Adrenal gland (tissue), 5 donors: ENCODE measurements around the gene STX8.

ENCODE experiments used
- CTCF ChIP-seq, 6 experiments: fragments of 450-650 bp in 4 of 6; fragments of 200-600 bp in 2 of 6; sonication (generic) in 1 of 6; IDR thresholded peaks; 1 replicate in 5 of 6; 2 replicates in 1 of 6; pipeline versions ENCODE4 v1.5.1 to v1.8.0; 2016 to 2021; ENCODE audit warnings: antibody characterized with exemption in 6 of 6, mild to moderate bottlenecking in 2 of 6, moderate library complexity in 1 of 6
- POLR2A ChIP-seq, 2 donors: fragments of 450-650 bp; IDR thresholded peaks; one replicate each; pipeline ENCODE4 v1.6.1; 2017; ENCODE audit warnings: antibody characterized with exemption in 2 of 2, mild to moderate bottlenecking in 2 of 2, moderate library complexity in 1 of 2
- donor health status: DM: no; HTN: no; CAD: no.

- no peak for TF ChIP-seq POLR2A (IDR thresholded peaks at IDR 0.05)
- no peak for TF ChIP-seq CTCF (IDR thresholded peaks at IDR 0.05)
These were observed 341.9 kb downstream of the STX8 start for GRCh38 chr17:9233761-9234160.
